HK-2 (cell line): ENCODE data around the gene SOCS1.

Experiments
- DNase-seq: peaks from one replicate; pipeline ENCODE4 v3.0.0-alpha.2; 2018; ENCODE audit not compliant: unreplicated experiment

SOCS1 gene

GRCh38 chr16:11285842-11286241 is 29.8 kb upstream of the SOCS1 start:
- no peak for DNase-seq

GRCh38 chr16:11283820-11284248 is 27.8 kb upstream of the SOCS1 start:
- no peak for DNase-seq

- no peak for DNase-seq
These were observed 24.9 kb upstream of the SOCS1 start, which contains the start of gene PRM1 for GRCh38 chr16:11280616-11281522. Gene PRM1, minus strand, starts transcription at chr16:11281330. Its CDS starts 92 bp downstream, at chr16:11281238.

- no peak for DNase-seq
These were observed 23.0 kb upstream of the SOCS1 start for GRCh38 chr16:11278681-11279628.

GRCh38 chr16:11277607-11278337 is 21.8 kb upstream of the SOCS1 start:
- DNase-seq = no peak

GRCh38 chr16:11276896-11277593 is 21.0 kb upstream of the SOCS1 start:
- DNase-seq = no peak

GRCh38 chr16:11276143-11276895 is 20.3 kb upstream of the SOCS1 start, which contains the start of gene PRM2:
Gene PRM2, minus strand, starts transcription at chr16:11276480. Its CDS starts 110 bp downstream, at chr16:11276370.
- DNase-seq = no peak

- no peak for DNase-seq
These were observed 19.0 kb upstream of the SOCS1 start for GRCh38 chr16:11274964-11275363.

- DNase-seq = no peak
These were observed 17.8 kb upstream of the SOCS1 start for GRCh38 chr16:11273721-11274324.

- DNase-seq = peak; percentile 20
These were observed 17.1 kb upstream of the SOCS1 start, which contains the start of gene PRM3 for GRCh38 chr16:11272921-11273720. Gene PRM3, minus strand, starts transcription at chr16:11273629. Its CDS starts 34 bp downstream, at chr16:11273595.

- no peak for DNase-seq
These were observed 16.5 kb upstream of the SOCS1 start for GRCh38 chr16:11272484-11272883.

- no peak for DNase-seq
These were observed 15.6 kb upstream of the SOCS1 start for GRCh38 chr16:11271610-11272009.

- no peak for DNase-seq
These were observed 14.7 kb upstream of the SOCS1 start for GRCh38 chr16:11270602-11271162.

GRCh38 chr16:11268921-11269375 is 12.9 kb upstream of the SOCS1 start, which contains the start of gene TNP2:
Gene TNP2, minus strand, starts transcription at chr16:11269325. Its CDS starts 63 bp downstream, at chr16:11269262.
- DNase-seq = no peak

- DNase-seq = no peak
These were observed 9.1 kb upstream of the SOCS1 start for GRCh38 chr16:11265124-11265523.

GRCh38 chr16:11264155-11264832 is 8.3 kb upstream of the SOCS1 start:
- DNase-seq = no peak

GRCh38 chr16:11263737-11264136 is 7.7 kb upstream of the SOCS1 start:
- DNase-seq = no peak

GRCh38 chr16:11262915-11263314 is 6.9 kb upstream of the SOCS1 start:
- no peak for DNase-seq
